GM23338 (cell line): ENCODE data around the gene SYNPO. TPM values are rescaled to one million over a fixed set of nuclear protein-coding genes. Genes with fewer than 3 reads are reported as not detected.

ENCODE experiments used
- ATAC-seq: fragments of 200-7000 bp; cut with Tn5 transposase; 3 replicates; pipeline ENCODE4 v1.9.1; 2020
- DNase-seq: peaks from one replicate; pipeline ENCODE4 v3.0.0-alpha.2; 2015; ENCODE audit warnings: low spot score
- H2AFZ ChIP-seq: fragments of 200-600 bp; sonication (generic); 2 replicates; pipeline ENCODE4 v1.8.0; 2016; ENCODE audit warnings: antibody characterized with exemption, mild to moderate bottlenecking, moderate library complexity
- H3F3A ChIP-seq: fragments of 200-600 bp; sonication (generic); replicated peaks from 2 replicates; pipeline ENCODE4 v1.8.0; 2017; ENCODE audit warnings: antibody characterized with exemption, mixed run types, low read depth
- H3K27ac ChIP-seq: fragments of 200-600 bp; sonication (generic); 2 replicates; pipeline ENCODE4 v1.6.1; 2016; ENCODE audit warnings: low read depth
- H3K27me3 ChIP-seq: fragments of 200-600 bp; sonication (generic); 2 replicates; pipeline ENCODE4 v1.8.0; 2016; ENCODE audit warnings: mild to moderate bottlenecking, mixed run types, moderate library complexity; ENCODE audit not compliant: insufficient read depth
- H3K36me3 ChIP-seq: fragments of 200-600 bp; sonication (generic); 2 replicates; pipeline ENCODE4 v1.8.0; 2016; ENCODE audit warnings: mild to moderate bottlenecking; ENCODE audit not compliant: insufficient read depth
- H3K4me1 ChIP-seq: fragments of 200-600 bp; sonication (generic); 2 replicates; pipeline ENCODE4 v1.8.0; 2016; ENCODE audit warnings: mild to moderate bottlenecking, moderate library complexity; ENCODE audit not compliant: insufficient read depth
- H3K4me2 ChIP-seq: fragments of 200-600 bp; sonication (generic); 2 replicates; pipeline ENCODE4 v1.7.1; 2017; ENCODE audit warnings: mixed run types
- H3K4me3 ChIP-seq: fragments of 200-600 bp; sonication (generic); 2 replicates; pipeline ENCODE4 v1.6.1; 2016; ENCODE audit warnings: mixed run types
- H3K79me2 ChIP-seq: fragments of 200-600 bp; sonication (generic); replicated peaks from 2 replicates; pipeline ENCODE4 v1.8.0; 2017; ENCODE audit warnings: mild to moderate bottlenecking; ENCODE audit not compliant: insufficient read depth
- H3K9me2 ChIP-seq: fragments of 200-600 bp; sonication (generic); 2 replicates; pipeline ENCODE4 v1.8.0; 2017; ENCODE audit not compliant: insufficient read depth
- H4K20me1 ChIP-seq: fragments of 200-600 bp; sonication (generic); replicated peaks from 2 replicates; pipeline ENCODE4 v1.8.0; 2017; ENCODE audit warnings: mild to moderate bottlenecking; ENCODE audit not compliant: insufficient read depth
- H3K27ac Mint-ChIP-seq: 2 replicates; pipeline ENCODE4 v1.8.0; 2020; ENCODE audit warnings: inconsistent platforms, mild to moderate bottlenecking, moderate library complexity, mixed read lengths
- H3K27me3 Mint-ChIP-seq: 3 replicates; pipeline ENCODE4 v1.8.0; 2022; ENCODE audit warnings: low read depth, mild to moderate bottlenecking, moderate library complexity, mixed read lengths, inconsistent platforms; ENCODE audit not compliant: insufficient read depth, poor library complexity
- H3K36me3 Mint-ChIP-seq: 3 replicates; pipeline ENCODE4 v1.8.0; 2021; ENCODE audit warnings: low read depth, mild to moderate bottlenecking, inconsistent platforms, moderate library complexity, mixed read lengths
- H3K4me1 Mint-ChIP-seq: 3 replicates; pipeline ENCODE4 v1.8.0; 2020; ENCODE audit warnings: mild to moderate bottlenecking, inconsistent platforms, mixed read lengths
- H3K4me3 Mint-ChIP-seq: 3 replicates; pipeline ENCODE4 v1.8.0; 2021; ENCODE audit warnings: moderate library complexity, mild to moderate bottlenecking, inconsistent platforms, mixed read lengths
- H3K9me3 Mint-ChIP-seq: 3 replicates; pipeline ENCODE4 v1.8.0; 2020; ENCODE audit warnings: moderate library complexity, mild to moderate bottlenecking, inconsistent platforms, mixed read lengths
- CTCF ChIP-seq, 2 experiments: fragments of 200-600 bp in 1 of 2; sonication (generic) in 1 of 2; conservative IDR thresholded peaks; 2 replicates each; pipeline versions ENCODE4 v1.5.1 to v1.6.1; 2016 to 2017; ENCODE audit warnings: antibody characterized with exemption in 2 of 2, low read depth in 2 of 2, mild to moderate bottlenecking in 2 of 2, moderate library complexity in 1 of 2
- EZH2 ChIP-seq: fragments of 200-600 bp; sonication (generic); IDR thresholded peaks from one replicate; pipeline ENCODE4 v1.8.0; 2017; ENCODE audit warnings: antibody characterized with exemption, mild to moderate bottlenecking, low read depth; ENCODE audit not compliant: unreplicated experiment
- EZH2phosphoT487 ChIP-seq: fragments of 200-600 bp; sonication (generic); IDR thresholded peaks from one replicate; pipeline ENCODE4 v1.8.1; 2018; ENCODE audit warnings: antibody characterized with exemption; ENCODE audit not compliant: unreplicated experiment
- NANOG ChIP-seq: IDR thresholded peaks from 2 replicates; pipeline ENCODE4 v1.6.1; 2016; ENCODE audit warnings: antibody characterized with exemption, borderline replicate concordance
- POLR2AphosphoS5 ChIP-seq: IDR thresholded peaks from 2 replicates; pipeline ENCODE4 v1.6.1; 2016; ENCODE audit warnings: antibody characterized with exemption, low read depth
- REST ChIP-seq: IDR thresholded peaks from one replicate; pipeline ENCODE4 v1.6.1; 2018; ENCODE audit warnings: antibody characterized with exemption; ENCODE audit not compliant: unreplicated experiment
- STAT1 ChIP-seq: IDR thresholded peaks from one replicate; pipeline ENCODE4 v1.6.1; 2016; ENCODE audit warnings: antibody characterized with exemption; ENCODE audit not compliant: unreplicated experiment
- ZNF331 ChIP-seq: fragments of 250-450 bp; sonication (Bioruptor Pico); IDR thresholded peaks from 2 replicates; pipeline ENCODE4 v1.5.0; 2020; ENCODE audit warnings: low read depth, mild to moderate bottlenecking, moderate library complexity
- polyA plus RNA-seq: library from polyadenylated mRNA; unstranded; fragments of >200 nt; fragmentation: Nextera tagmentation; extraction: Ambion mirVana; gene quantifications from 2 replicates; pipeline ENCODE4 v1.2.1, GENCODE V29; 2016
- total RNA-seq: library from RNA; depleted of rRNA; stranded (reverse); fragments of >200 nt; shearing (Covaris generic); gene quantifications from 2 replicates; pipeline ENCODE4 v1.2.3, GENCODE V29; 2014

SYNPO gene
- total and polyA plus RNA-seq, 2 experiments from 2014 or later, result 0.16 to 1.3 TPM

- TF ChIP-seq CTCF (conservative IDR thresholded peaks at IDR 0.05; ENCODE audit: low read depth in 2 of 2) (no peak), EZH2 (no peak), ZNF331 (CRISPR knock-in tag) (no peak), STAT1 (no peak), NANOG (no peak), REST (no peak)
Observed at GRCh38 chr5:150619359-150620230, 20.9 kb upstream of the SYNPO start (continued).

GRCh38 chr5:150621301-150621700, 19.2 kb upstream of the SYNPO start:
- Mint-ChIP-seq H3K4me1 (peaks cover 25% of the 10 kb centered on the region), H3K9me3 (no peaks in the 10 kb centered on the region), H3K27ac (no peak overlapping the region), H3K27me3 (peaks cover 15% of the 10 kb centered on the region), H3K36me3 (no peaks in the 10 kb centered on the region; the same call in 2 of the 3 replicates), H3K4me3 (no peak overlapping the region)
- Histone ChIP-seq H3K4me1 (peaks cover 7% of the 10 kb centered on the region; the same call in 1 of the 2 replicates), H3K36me3 (no peaks in the 10 kb centered on the region), H3K79me2 (no peaks in the 10 kb centered on the region), H2AFZ (no peak overlapping the region), H3K4me3 (no peak overlapping the region), H3F3A (0 out of 2 replicates have a peak, but pooled peaks cover 3% of the 10 kb centered on the region), H3K27ac (no peak overlapping the region), H4K20me1 (no peaks in the 10 kb centered on the region), H3K9me2 (no peaks in the 10 kb centered on the region), H3K4me2 (no peak overlapping the region), H3K27me3 (peaks cover 24% of the 10 kb centered on the region)
- TF ChIP-seq POLR2AphosphoS5 (no peak), EZH2phosphoT487 (no peak)
- no peak for DNase-seq
- ATAC-seq, result no peak
